MM.1S (cell line): ENCODE measurements around the gene VPS33B.

Experiments used
- DNase-seq: peaks from one replicate; pipeline ENCODE4 v3.0.0-alpha.2; 2015
- H2AFZ ChIP-seq: fragments of 300-600 bp; sonication (generic); 2 replicates; pipeline ENCODE4 v1.6.0; 2016; ENCODE audit warnings: antibody characterized with exemption, low read length
- H3F3A ChIP-seq: fragments of 300-600 bp; sonication (generic); 2 replicates; pipeline ENCODE4 v1.6.1; 2016; ENCODE audit warnings: mild to moderate bottlenecking, antibody characterized with exemption, low read length, moderate library complexity, mixed read lengths; ENCODE audit not compliant: insufficient read depth
- H3K27ac ChIP-seq: fragments of 300-600 bp; sonication (generic); 2 replicates; pipeline ENCODE4 v1.5.1; 2016; ENCODE audit warnings: mild to moderate bottlenecking, low read length
- H3K27me3 ChIP-seq: fragments of 300-600 bp; sonication (generic); replicated peaks from 2 replicates; pipeline ENCODE4 v1.6.0; 2016; ENCODE audit warnings: low read length; ENCODE audit not compliant: insufficient read depth
- H3K36me3 ChIP-seq: fragments of 300-600 bp; sonication (generic); replicated peaks from 2 replicates; pipeline ENCODE4 v1.6.1; 2016; ENCODE audit warnings: mild to moderate bottlenecking, low read length, mixed read lengths; ENCODE audit not compliant: insufficient read depth
- H3K4me1 ChIP-seq: fragments of 300-600 bp; sonication (generic); 2 replicates; pipeline ENCODE4 v1.6.1; 2016; ENCODE audit warnings: low read length, mixed read lengths
- H3K4me2 ChIP-seq: fragments of 300-600 bp; sonication (generic); 2 replicates; pipeline ENCODE4 v1.6.0; 2016; ENCODE audit warnings: low read depth, low read length
- H3K4me3 ChIP-seq: fragments of 300-600 bp; sonication (generic); 2 replicates; pipeline ENCODE4 v1.5.1; 2016; ENCODE audit warnings: low read length, mixed read lengths
- H3K79me2 ChIP-seq: fragments of 300-600 bp; sonication (generic); 2 replicates; pipeline ENCODE4 v1.6.1; 2016; ENCODE audit warnings: mixed run types, low read length, mixed read lengths
- H3K9ac ChIP-seq: fragments of 300-600 bp; sonication (generic); 2 replicates; pipeline ENCODE4 v1.6.1; 2016; ENCODE audit warnings: low read length, mixed read lengths
- H3K9me2 ChIP-seq: fragments of 300-600 bp; sonication (generic); replicated peaks from 2 replicates; pipeline ENCODE4 v1.6.1; 2016; ENCODE audit warnings: mild to moderate bottlenecking, low read length, mixed read lengths; ENCODE audit not compliant: insufficient read depth
- H3K9me3 ChIP-seq: fragments of 300-600 bp; sonication (generic); replicated peaks from 2 replicates; pipeline ENCODE4 v1.6.1; 2016; ENCODE audit warnings: mild to moderate bottlenecking, low read length, mixed read lengths; ENCODE audit not compliant: insufficient read depth
- H4K20me1 ChIP-seq: fragments of 300-600 bp; sonication (generic); 2 replicates; pipeline ENCODE4 v1.6.1; 2016; ENCODE audit warnings: mild to moderate bottlenecking, low read length, moderate library complexity, mixed read lengths; ENCODE audit not compliant: insufficient read depth
- CTCF ChIP-seq: fragments of 300-600 bp; sonication (generic); IDR thresholded peaks from 2 replicates; pipeline ENCODE4 v1.5.1; 2016; ENCODE audit warnings: antibody characterized with exemption, low read length, mixed read lengths
- EZH2 ChIP-seq: fragments of 300-600 bp; sonication (generic); optimal IDR thresholded peaks from 2 replicates; pipeline ENCODE3; 2017; ENCODE audit warnings: low read depth, mild to moderate bottlenecking, antibody characterized with exemption, low read length, mixed read lengths
- EZH2phosphoT487 ChIP-seq: fragments of 300-600 bp; sonication (generic); IDR thresholded peaks from 2 replicates; pipeline ENCODE4 v1.6.1; 2018; ENCODE audit warnings: antibody characterized with exemption, low read length

The VPS33B gene

GRCh38 chr15:91007266-91007665 lies 15.1 kb downstream of the VPS33B start:
- Histone ChIP-seq H3F3A (no peaks in the 10 kb centered on the region), H3K27ac (no peak overlapping the region), H3K4me2 (no peak overlapping the region), H3K4me3 (no peak overlapping the region), H3K9me3 (no peaks in the 10 kb centered on the region), H4K20me1 (no peaks in the 10 kb centered on the region), H3K9me2 (no peaks in the 10 kb centered on the region), H3K27me3 (no peaks in the 10 kb centered on the region), H3K4me1 (no peaks in the 10 kb centered on the region), H3K36me3 (no peaks in the 10 kb centered on the region), H2AFZ (no peak overlapping the region), H3K79me2 (no peaks in the 10 kb centered on the region), H3K9ac (no peak overlapping the region)
- TF ChIP-seq EZH2 (no peak), EZH2phosphoT487 (no peak), CTCF (no peak)
- DNase-seq, result no peak

GRCh38 chr15:91001209-91001608 lies 21.2 kb downstream of the VPS33B start:
- Histone ChIP-seq H3F3A (no peaks in the 10 kb centered on the region), H4K20me1 (no peaks in the 10 kb centered on the region)

DNA sequence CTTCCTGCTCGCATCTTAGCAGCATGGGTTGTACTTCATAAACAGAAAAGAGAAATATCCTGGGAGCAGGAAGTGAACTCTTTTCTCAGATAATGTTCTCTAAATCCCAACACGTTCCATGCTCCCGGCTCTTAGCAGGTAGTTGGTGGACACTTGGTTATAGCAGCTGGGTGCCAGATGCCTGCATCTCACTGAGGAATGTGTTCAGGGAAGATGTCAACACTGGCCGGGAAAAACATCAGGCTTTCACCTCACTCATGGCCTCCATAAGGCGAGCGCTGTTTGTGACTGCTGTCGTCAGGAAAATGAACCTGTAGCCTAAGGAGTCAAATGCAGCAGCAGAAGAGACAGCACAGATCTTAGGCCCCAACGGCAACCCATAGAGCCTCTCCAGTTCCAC lies 23.7 kb downstream of the VPS33B start:
- no peak overlapping the region for H2AFZ ChIP-seq

More at GRCh38 chr15:91001209-91001608, 21.2 kb downstream of the VPS33B start:
- TF ChIP-seq EZH2, result no peak
- no peak for TF ChIP-seq CTCF
- TF ChIP-seq EZH2phosphoT487, result no peak
- no peaks in the 10 kb centered on the region for H3K4me1 ChIP-seq
- no peaks in the 10 kb centered on the region for H3K79me2 ChIP-seq
- no peaks in the 10 kb centered on the region for H3K27me3 ChIP-seq
- H3K4me2 ChIP-seq, result no peak overlapping the region
- H3K9me3 ChIP-seq, result no peaks in the 10 kb centered on the region
- no peak overlapping the region for H3K4me3 ChIP-seq
- no peak overlapping the region for H3K9ac ChIP-seq
- no peaks in the 10 kb centered on the region for H3K9me2 ChIP-seq
- DNase-seq, result no peak
- no peaks in the 10 kb centered on the region for H3K36me3 ChIP-seq
- no peak overlapping the region for H2AFZ ChIP-seq
- H3K27ac ChIP-seq, result no peak overlapping the region

More for the DNA sequence above, 23.7 kb downstream of the VPS33B start:
- no peaks in the 10 kb centered on the region for H4K20me1 ChIP-seq
- peaks cover 6% of the 10 kb centered on the region for H3K79me2 ChIP-seq
- no peak for DNase-seq
- H3K27me3 ChIP-seq, result no peaks in the 10 kb centered on the region
- no peaks in the 10 kb centered on the region for H3F3A ChIP-seq
- H3K4me1 ChIP-seq, result peaks cover 6% of the 10 kb centered on the region; the same call in 1 of the 2 replicates
- H3K36me3 ChIP-seq, result no peaks in the 10 kb centered on the region
- no peak overlapping the region for H3K4me3 ChIP-seq
- TF ChIP-seq EZH2phosphoT487 (no peak), CTCF (no peak), EZH2 (no peak)
- H3K9ac ChIP-seq, result no peak overlapping the region
- H3K9me2 ChIP-seq, result no peaks in the 10 kb centered on the region
- no peaks in the 10 kb centered on the region for H3K9me3 ChIP-seq
- no peak overlapping the region for H3K27ac ChIP-seq
- no peak overlapping the region for H3K4me2 ChIP-seq
